IMR-90 (cell line): ENCODE data around the gene SENP6.
"Not testable (repeated sequence)": the region's sequence is repeated elsewhere in the genome, so short reads cannot be mapped to it uniquely, and the experiment has no call there.

Source experiments
- MAFK ChIP-seq: IDR thresholded peaks from 2 replicates; pipeline ENCODE4 v1.6.1; 2012; ENCODE audit warnings: low read depth, low read length, improper control_type of control experiment
- NFE2L2 ChIP-seq: fragments of 150-350 bp; IDR thresholded peaks from 2 replicates; pipeline ENCODE4 v1.6.1; 2016; ENCODE audit warnings: low read depth, mild to moderate bottlenecking, low read length
- POLR2A ChIP-seq: IDR thresholded peaks from 2 replicates; pipeline ENCODE4 v1.6.1; 2012; ENCODE audit warnings: mild to moderate bottlenecking, low read depth, low read length
- RFX5 ChIP-seq: IDR thresholded peaks from 2 replicates; pipeline ENCODE4 v1.8.0; 2012; ENCODE audit warnings: low read depth, mild to moderate bottlenecking, low read length, moderate library complexity
- TF ChIP-seq, protein P1 (sequence below): conservative IDR thresholded peaks from 2 replicates; pipeline ENCODE4 v1.5.1; 2012; ENCODE audit warnings: mild to moderate bottlenecking, low read depth, low read length, improper control_type of control experiment

DNA sequence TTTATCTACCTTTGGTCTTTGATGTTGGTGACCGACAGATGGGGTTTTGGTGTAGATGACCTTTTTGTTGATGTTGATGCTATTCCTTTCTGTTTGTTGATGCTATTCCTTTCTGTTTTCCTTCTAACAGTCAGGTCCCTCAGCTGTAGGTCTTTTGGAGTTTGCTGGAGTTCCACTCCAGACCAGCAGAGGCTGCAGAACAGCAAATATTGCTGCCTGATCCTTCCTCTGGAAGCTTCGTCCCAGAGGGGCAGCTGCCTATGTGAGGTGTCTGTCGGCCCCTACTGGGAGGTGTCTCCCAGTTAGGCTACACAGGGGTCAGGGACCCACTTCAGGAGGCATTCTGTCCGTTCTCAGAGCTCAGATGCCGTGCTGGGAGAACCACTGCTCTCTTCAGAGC is 85.9 kb downstream of the SENP6 start:
- not testable (repeated sequence) for TF ChIP-seq NFE2L2, MAFK, RFX5, POLR2A
- TF ChIP-seq, protein P1, sequence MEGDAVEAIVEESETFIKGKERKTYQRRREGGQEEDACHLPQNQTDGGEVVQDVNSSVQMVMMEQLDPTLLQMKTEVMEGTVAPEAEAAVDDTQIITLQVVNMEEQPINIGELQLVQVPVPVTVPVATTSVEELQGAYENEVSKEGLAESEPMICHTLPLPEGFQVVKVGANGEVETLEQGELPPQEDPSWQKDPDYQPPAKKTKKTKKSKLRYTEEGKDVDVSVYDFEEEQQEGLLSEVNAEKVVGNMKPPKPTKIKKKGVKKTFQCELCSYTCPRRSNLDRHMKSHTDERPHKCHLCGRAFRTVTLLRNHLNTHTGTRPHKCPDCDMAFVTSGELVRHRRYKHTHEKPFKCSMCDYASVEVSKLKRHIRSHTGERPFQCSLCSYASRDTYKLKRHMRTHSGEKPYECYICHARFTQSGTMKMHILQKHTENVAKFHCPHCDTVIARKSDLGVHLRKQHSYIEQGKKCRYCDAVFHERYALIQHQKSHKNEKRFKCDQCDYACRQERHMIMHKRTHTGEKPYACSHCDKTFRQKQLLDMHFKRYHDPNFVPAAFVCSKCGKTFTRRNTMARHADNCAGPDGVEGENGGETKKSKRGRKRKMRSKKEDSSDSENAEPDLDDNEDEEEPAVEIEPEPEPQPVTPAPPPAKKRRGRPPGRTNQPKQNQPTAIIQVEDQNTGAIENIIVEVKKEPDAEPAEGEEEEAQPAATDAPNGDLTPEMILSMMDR = not testable (repeated sequence)
